Measurements from ENCODE around the gene NFATC1.

NFATC1 gene

GRCh38 chr18:79490626-79491041, 94.9 kb downstream of the NFATC1 start:
- peaks cover 7% of the 10 kb centered on the region for H3F3A ChIP-seq (ENCODE audit: control insufficient read depth, insufficient read depth)
- H3K9me2 ChIP-seq (replicated peaks; ENCODE audit: control insufficient read depth, low read length): no peaks in the 10 kb centered on the region
- no peak overlapping the region for H3K4me2 ChIP-seq (ENCODE audit: low read length)
- H4K20me1 ChIP-seq (ENCODE audit: control insufficient read depth, insufficient read depth, low read depth, low read length): no peaks in the 10 kb centered on the region
- TF ChIP-seq EZH2phosphoT487 (IDR thresholded peaks at IDR 0.05; ENCODE audit: borderline replicate concordance, low read length): no peak
- TF ChIP-seq, protein P1, sequence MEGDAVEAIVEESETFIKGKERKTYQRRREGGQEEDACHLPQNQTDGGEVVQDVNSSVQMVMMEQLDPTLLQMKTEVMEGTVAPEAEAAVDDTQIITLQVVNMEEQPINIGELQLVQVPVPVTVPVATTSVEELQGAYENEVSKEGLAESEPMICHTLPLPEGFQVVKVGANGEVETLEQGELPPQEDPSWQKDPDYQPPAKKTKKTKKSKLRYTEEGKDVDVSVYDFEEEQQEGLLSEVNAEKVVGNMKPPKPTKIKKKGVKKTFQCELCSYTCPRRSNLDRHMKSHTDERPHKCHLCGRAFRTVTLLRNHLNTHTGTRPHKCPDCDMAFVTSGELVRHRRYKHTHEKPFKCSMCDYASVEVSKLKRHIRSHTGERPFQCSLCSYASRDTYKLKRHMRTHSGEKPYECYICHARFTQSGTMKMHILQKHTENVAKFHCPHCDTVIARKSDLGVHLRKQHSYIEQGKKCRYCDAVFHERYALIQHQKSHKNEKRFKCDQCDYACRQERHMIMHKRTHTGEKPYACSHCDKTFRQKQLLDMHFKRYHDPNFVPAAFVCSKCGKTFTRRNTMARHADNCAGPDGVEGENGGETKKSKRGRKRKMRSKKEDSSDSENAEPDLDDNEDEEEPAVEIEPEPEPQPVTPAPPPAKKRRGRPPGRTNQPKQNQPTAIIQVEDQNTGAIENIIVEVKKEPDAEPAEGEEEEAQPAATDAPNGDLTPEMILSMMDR (IDR thresholded peaks at IDR 0.05; ENCODE audit: low read depth, low read length, poor library complexity, severe bottlenecking): no peak
- H3K9me3 ChIP-seq (ENCODE audit: control insufficient read depth, insufficient read depth, low read length): no peaks in the 10 kb centered on the region
- no peak overlapping the region for H3K27ac ChIP-seq (ENCODE audit: low read depth, low read length)
- peaks cover 6% of the 10 kb centered on the region; the same call in 1 of the 2 replicates for H3K36me3 ChIP-seq (ENCODE audit: control insufficient read depth, low read length)
- H3K4me3 ChIP-seq (ENCODE audit: low read length): no peak overlapping the region
- H3K4me1 ChIP-seq (ENCODE audit: control insufficient read depth, low read length): peaks cover 17% of the 10 kb centered on the region
- H3K79me2 ChIP-seq (ENCODE audit: control insufficient read depth, low read length): peaks cover 5% of the 10 kb centered on the region; the same call in 1 of the 2 replicates
- no peaks in the 10 kb centered on the region for H3K27me3 ChIP-seq (ENCODE audit: control insufficient read depth, low read length)

DNA sequence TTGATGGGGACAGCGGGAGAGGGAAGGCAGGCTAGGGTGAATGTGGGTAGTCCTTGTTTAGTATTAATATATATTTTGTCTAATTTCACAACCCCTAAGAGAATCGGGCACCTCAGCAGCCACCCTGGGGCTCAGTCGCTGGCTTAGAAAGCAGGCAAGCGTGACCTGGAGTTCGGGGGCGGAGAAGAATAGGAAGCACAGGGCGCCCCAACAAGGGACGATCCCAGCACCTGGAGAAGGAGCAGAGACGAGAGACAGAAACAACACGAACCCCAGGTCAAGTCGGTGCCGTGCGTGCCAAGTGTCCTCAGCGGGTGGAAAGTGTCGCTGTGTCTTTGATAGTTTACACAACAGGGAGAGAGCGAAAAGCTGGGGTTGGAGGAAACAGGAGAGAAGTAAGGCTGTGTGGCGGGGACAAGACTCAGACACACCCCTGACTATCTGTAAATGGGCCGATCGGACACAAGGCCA, 95.4 kb downstream of the NFATC1 start:
- Histone ChIP-seq H4K20me1 (ENCODE audit: control insufficient read depth, insufficient read depth, low read depth, low read length) (no peaks in the 10 kb centered on the region), H3K4me2 (ENCODE audit: low read length) (no peak overlapping the region)
- no peak for TF ChIP-seq EZH2phosphoT487 (IDR thresholded peaks at IDR 0.05; ENCODE audit: borderline replicate concordance, low read length)
- TF ChIP-seq, protein P1 (IDR thresholded peaks at IDR 0.05; ENCODE audit: low read depth, low read length, poor library complexity, severe bottlenecking): no peak

GRCh38 chr18:79493211-79493800, 97.6 kb downstream of the NFATC1 start:
- Histone ChIP-seq H3K27me3 (ENCODE audit: control insufficient read depth, low read length) (no peaks in the 10 kb centered on the region), H3K4me1 (ENCODE audit: control insufficient read depth, low read length) (peaks cover 38% of the 10 kb centered on the region), H3K9me3 (ENCODE audit: control insufficient read depth, insufficient read depth, low read length) (peaks cover under 1% of the 10 kb centered on the region), H3K9me2 (replicated peaks; ENCODE audit: control insufficient read depth, low read length) (no peaks in the 10 kb centered on the region), H3K4me3 (ENCODE audit: low read length) (no peak overlapping the region), H3K79me2 (ENCODE audit: control insufficient read depth, low read length) (peaks cover 10% of the 10 kb centered on the region), H3K27ac (ENCODE audit: low read depth, low read length) (no peak overlapping the region), H3F3A (ENCODE audit: control insufficient read depth, insufficient read depth) (peaks cover 20% of the 10 kb centered on the region), H3K4me2 (ENCODE audit: low read length) (no peak overlapping the region), H3K36me3 (ENCODE audit: control insufficient read depth, low read length) (peaks cover 10% of the 10 kb centered on the region), H4K20me1 (ENCODE audit: control insufficient read depth, insufficient read depth, low read depth, low read length) (no peaks in the 10 kb centered on the region)
- TF ChIP-seq EZH2phosphoT487 (IDR thresholded peaks at IDR 0.05; ENCODE audit: borderline replicate concordance, low read length): no peak
- TF ChIP-seq, protein P1 (IDR thresholded peaks at IDR 0.05; ENCODE audit: low read depth, low read length, poor library complexity, severe bottlenecking): no peak

More for the DNA sequence above, 95.4 kb downstream of the NFATC1 start:
- Histone ChIP-seq H3K4me1 (ENCODE audit: control insufficient read depth, low read length) (peaks cover 22% of the 10 kb centered on the region), H3K36me3 (ENCODE audit: control insufficient read depth, low read length) (peaks cover 6% of the 10 kb centered on the region; the same call in 1 of the 2 replicates), H3K27ac (ENCODE audit: low read depth, low read length) (no peak overlapping the region), H3K79me2 (ENCODE audit: control insufficient read depth, low read length) (peaks cover 6% of the 10 kb centered on the region; the same call in 1 of the 2 replicates), H3F3A (ENCODE audit: control insufficient read depth, insufficient read depth) (peaks cover 11% of the 10 kb centered on the region), H3K9me2 (replicated peaks; ENCODE audit: control insufficient read depth, low read length) (no peaks in the 10 kb centered on the region), H3K27me3 (ENCODE audit: control insufficient read depth, low read length) (no peaks in the 10 kb centered on the region), H3K9me3 (ENCODE audit: control insufficient read depth, insufficient read depth, low read length) (no peaks in the 10 kb centered on the region), H3K4me3 (ENCODE audit: low read length) (no peak overlapping the region)
